Measurements from ENCODE around the gene NIPAL4.

The NIPAL4 gene

GRCh38 chr5:157523976-157524375 is 64.0 kb downstream of the NIPAL4 start:
- Histone ChIP-seq H3K36me3 (ENCODE audit: control insufficient read depth in 2 of 2, insufficient read depth in 2 of 2, low read length in 2 of 2) (peaks cover 0 to 7% of the 10 kb centered on the region in 2 donors), H3K4me3 (ENCODE audit: low read length in 2 of 2) (no peak overlapping the region), H3K9ac (ENCODE audit: low read depth in 1 of 2, low read length in 2 of 2) (no peak overlapping the region), H3K4me1 (ENCODE audit: control insufficient read depth in 2 of 2, insufficient read depth in 2 of 2, low read length in 2 of 2) (peaks cover 8 to 19% of the 10 kb centered on the region in 2 donors), H3K9me3 (ENCODE audit: control insufficient read depth in 2 of 2, low read length in 2 of 2) (no peaks in the 10 kb centered on the region), H3K27ac (ENCODE audit: low read depth in 2 of 2, low read length in 2 of 2) (no peak overlapping the region), H3K27me3 (ENCODE audit: control insufficient read depth in 2 of 2, insufficient read depth in 2 of 2, low read length in 2 of 2) (no peaks in the 10 kb centered on the region)

Measured in mucosa of rectum (tissue), 2 donors.